ENCODE results near the gene PCBP1. TPM values are rescaled to one million over a fixed set of nuclear protein-coding genes. Genes with fewer than 3 reads are reported as not detected.

PCBP1 gene
- total and polyA plus RNA-seq, 9 of the 15 experiments (the other 6 are each of a cell fraction or from before 2014, with no cell fraction given): 19.2 to 407 (median 78.1) TPM

GRCh38 chr2:70099270-70099669 is 12.0 kb downstream of the PCBP1 start:
- no peak for DNase-seq (ENCODE audit: extremely low read depth in 1 of 4, low spot score in 3 of 4)
- FAIRE-seq: no peak
- H3K36me3 ChIP-seq (ENCODE audit: control insufficient read depth, insufficient read depth, low read length): no peaks in the 10 kb centered on the region
- H3K27me3 ChIP-seq (ENCODE audit: control insufficient read depth in 2 of 2, insufficient read depth in 2 of 2, low read length in 2 of 2): no peaks in the 10 kb centered on the region
- H3K9me3 ChIP-seq (replicated peaks; ENCODE audit: control insufficient read depth, insufficient read depth, low read depth, low read length): no peaks in the 10 kb centered on the region; the same call in 1 of the 2 replicates
- no peaks in the 10 kb centered on the region for H4K20me1 ChIP-seq (replicated peaks; ENCODE audit: control insufficient read depth, insufficient read depth, low read length)
- no peaks in the 10 kb centered on the region for H3K9me1 ChIP-seq (ENCODE audit: control insufficient read depth, insufficient read depth, low read length)
- POLR2A ChIA-PET: no interaction called here
- no peak overlapping the region for H3K4me2 ChIP-seq (ENCODE audit: insufficient read depth, low read length)
- H3K79me2 ChIP-seq (ENCODE audit: control insufficient read depth, insufficient read depth, low read length): no peaks in the 10 kb centered on the region
- TF ChIP-seq ZNF384 (IDR thresholded peaks at IDR 0.05; ENCODE audit: low read depth, low read length): peak; percentile 37; the same call in 1 of the 2 replicates
- no peak for TF ChIP-seq ZBTB5 (IDR thresholded peaks at IDR 0.05)
- WGBS (ENCODE audit: insufficient coverage, low coverage, missing lambda C conversion rate): 72% methylated on average over 2 of the region's 2 CpGs
- H3K9ac ChIP-seq (ENCODE audit: insufficient read depth in 1 of 2, low read depth in 2 of 2, low read length in 2 of 2): no peak overlapping the region
- no peak overlapping the region for H3K4me3 ChIP-seq
- H2AFZ ChIP-seq (ENCODE audit: low read depth, low read length): 0 out of 2 replicates have a peak overlapping the region, but pooled peaks have one; percentile 32
- CTCF ChIA-PET (ENCODE audit: low intra/inter-chr PET ratio): no interaction called here
- intact Hi-C loops (cut with micrococcal nuclease) (no loop called here), in situ Hi-C loops (cut with MboI) (no loop called here)
- H3K4me1 ChIP-seq (replicated peaks in 1 of 2; ENCODE audit: control insufficient read depth in 2 of 2, insufficient read depth in 2 of 2, low read length in 2 of 2): peaks cover 12% of the 10 kb centered on the region in 2 experiments; a peak in 4 of 5 replicates
- no TSS peak for BruUV-seq (replicated peaks)
- ATAC-seq: no peak
- H3K27ac ChIP-seq (ENCODE audit: extremely low read depth, low read depth, low read length): no peak overlapping the region

GRCh38 chr2:70101174-70101573 is 13.9 kb downstream of the PCBP1 start:
- ATAC-seq (no peak), DNase-seq (ENCODE audit: extremely low read depth in 1 of 4, low spot score in 3 of 4) (no peak), FAIRE-seq (no peak)
- H3K36me3 ChIP-seq (ENCODE audit: control insufficient read depth, insufficient read depth, low read length): no peaks in the 10 kb centered on the region
- ChIA-PET POLR2A (interaction anchor here (0.6 to 1.3 kb wide), 3 partner anchors 13 to 32 kb away, joined by 3 to 5 read pairs (median 3); no protein-coding TSS in a partner anchor), CTCF (ENCODE audit: low intra/inter-chr PET ratio) (no interaction called here)
- in situ Hi-C loops (cut with MboI): no loop called here
- no TSS peak for BruUV-seq (replicated peaks)
- H3K27me3 ChIP-seq (ENCODE audit: control insufficient read depth in 2 of 2, insufficient read depth in 2 of 2, low read length in 2 of 2): no peaks in the 10 kb centered on the region
- 94% methylated on average over 6 of the region's 6 CpGs for WGBS (ENCODE audit: insufficient coverage, low coverage, missing lambda C conversion rate)
- no peak overlapping the region for H3K4me2 ChIP-seq (ENCODE audit: insufficient read depth, low read length)
- no peak overlapping the region for H3K4me3 ChIP-seq
- intact Hi-C loops (cut with micrococcal nuclease): no loop called here
- H3K4me1 ChIP-seq (replicated peaks in 1 of 2; ENCODE audit: control insufficient read depth in 2 of 2, insufficient read depth in 2 of 2, low read length in 2 of 2): peaks cover 14 to 19% of the 10 kb centered on the region in 2 experiments
- no peaks in the 10 kb centered on the region for H4K20me1 ChIP-seq (replicated peaks; ENCODE audit: control insufficient read depth, insufficient read depth, low read length)
- H3K27ac ChIP-seq (ENCODE audit: extremely low read depth, low read depth, low read length): no peak overlapping the region
- no peak overlapping the region for H2AFZ ChIP-seq (ENCODE audit: low read depth, low read length)
- H3K9ac ChIP-seq (ENCODE audit: insufficient read depth in 1 of 2, low read depth in 2 of 2, low read length in 2 of 2): no peak overlapping the region
- H3K79me2 ChIP-seq (ENCODE audit: control insufficient read depth, insufficient read depth, low read length): no peaks in the 10 kb centered on the region
- no peaks in the 10 kb centered on the region for H3K9me1 ChIP-seq (ENCODE audit: control insufficient read depth, insufficient read depth, low read length)
- no peaks in the 10 kb centered on the region; the same call in 1 of the 2 replicates for H3K9me3 ChIP-seq (replicated peaks; ENCODE audit: control insufficient read depth, insufficient read depth, low read depth, low read length)
- TF ChIP-seq, protein P1, sequence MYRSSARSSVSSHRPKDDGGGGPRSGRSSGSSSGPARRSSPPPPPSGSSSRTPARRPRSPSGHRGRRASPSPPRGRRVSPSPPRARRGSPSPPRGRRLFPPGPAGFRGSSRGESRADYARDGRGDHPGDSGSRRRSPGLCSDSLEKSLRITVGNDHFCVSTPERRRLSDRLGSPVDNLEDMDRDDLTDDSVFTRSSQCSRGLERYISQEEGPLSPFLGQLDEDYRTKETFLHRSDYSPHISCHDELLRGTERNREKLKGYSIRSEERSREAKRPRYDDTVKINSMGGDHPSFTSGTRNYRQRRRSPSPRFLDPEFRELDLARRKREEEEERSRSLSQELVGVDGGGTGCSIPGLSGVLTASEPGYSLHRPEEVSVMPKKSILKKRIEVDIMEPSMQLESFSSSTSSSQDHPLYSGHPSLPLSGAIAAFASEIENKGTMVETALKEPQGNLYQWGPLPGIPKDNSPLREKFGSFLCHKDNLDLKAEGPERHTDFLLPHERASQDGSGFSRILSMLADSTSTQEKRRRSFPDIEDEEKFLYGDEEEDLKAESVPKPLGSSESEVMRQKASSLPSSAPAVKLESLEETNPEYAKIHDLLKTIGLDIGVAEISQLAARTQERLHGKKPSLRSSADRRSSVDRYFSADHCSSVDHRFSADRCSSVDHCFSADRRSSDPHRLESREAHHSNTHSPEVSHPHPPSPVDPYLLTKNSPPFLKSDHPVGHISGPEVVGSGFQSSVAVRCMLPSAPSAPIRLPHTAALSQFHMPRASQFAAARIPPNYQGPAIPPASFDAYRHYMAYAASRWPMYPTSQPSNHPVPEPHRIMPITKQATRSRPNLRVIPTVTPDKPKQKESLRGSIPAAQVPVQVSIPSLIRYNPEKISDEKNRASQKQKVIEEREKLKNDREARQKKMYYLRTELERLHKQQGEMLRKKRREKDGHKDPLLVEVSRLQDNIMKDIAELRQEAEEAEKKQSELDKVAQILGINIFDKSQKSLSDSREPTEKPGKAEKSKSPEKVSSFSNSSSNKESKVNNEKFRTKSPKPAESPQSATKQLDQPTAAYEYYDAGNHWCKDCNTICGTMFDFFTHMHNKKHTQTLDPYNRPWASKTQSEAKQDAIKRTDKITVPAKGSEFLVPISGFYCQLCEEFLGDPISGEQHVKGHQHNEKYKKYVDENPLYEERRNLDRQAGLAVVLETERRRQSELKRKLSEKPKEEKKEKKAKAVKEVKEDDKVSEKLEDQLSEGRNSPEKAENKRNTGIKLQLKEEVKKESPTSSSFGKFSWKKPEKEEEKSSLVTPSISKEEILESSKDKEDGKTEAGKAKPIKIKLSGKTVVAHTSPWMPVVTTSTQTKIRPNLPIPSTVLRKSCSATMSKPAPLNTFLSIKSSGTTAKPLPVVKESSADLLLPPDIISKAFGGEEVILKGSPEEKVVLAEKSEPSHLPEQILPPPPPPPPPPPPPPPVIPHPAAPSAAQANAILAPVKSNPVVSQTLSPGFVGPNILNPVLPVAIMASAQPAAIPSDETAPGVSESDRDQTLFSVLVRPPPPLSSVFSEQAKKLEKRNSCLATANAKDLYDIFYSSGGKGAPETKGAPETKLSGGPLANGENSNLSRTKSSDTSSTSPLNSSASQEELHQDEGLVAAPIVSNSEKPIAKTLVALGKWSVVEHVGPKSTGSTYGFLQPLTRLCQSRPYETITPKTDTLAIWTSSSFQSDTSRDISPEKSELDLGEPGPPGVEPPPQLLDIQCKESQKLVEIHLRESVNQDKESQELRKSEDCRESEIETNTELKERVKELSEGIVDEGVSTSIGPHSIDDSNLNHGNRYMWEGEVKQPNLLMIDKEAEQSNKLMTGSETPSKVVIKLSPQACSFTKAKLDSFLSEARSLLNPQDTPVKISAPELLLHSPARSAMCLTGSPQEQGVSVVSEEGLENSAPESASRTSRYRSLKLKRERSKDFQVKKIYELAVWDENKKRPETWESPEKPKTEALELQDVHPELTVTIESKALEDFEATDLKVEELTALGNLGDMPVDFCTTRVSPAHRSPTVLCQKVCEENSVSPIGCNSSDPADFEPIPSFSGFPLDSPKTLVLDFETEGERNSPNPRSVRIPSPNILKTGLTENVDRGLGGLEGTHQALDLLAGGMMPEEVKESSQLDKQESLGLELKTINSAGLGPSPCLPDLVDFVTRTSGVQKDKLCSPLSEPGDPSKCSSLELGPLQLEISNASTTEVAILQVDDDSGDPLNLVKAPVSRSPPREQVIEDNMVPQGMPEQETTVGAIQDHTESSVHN (IDR thresholded peaks at IDR 0.05; ENCODE audit: borderline replicate concordance in 1 of 2, low read depth in 1 of 2): no peak
- TF ChIP-seq CSDE1 (IDR thresholded peaks at IDR 0.05): no peak
- peak; percentile 78 for TF ChIP-seq ZNF121 (CRISPR knock-in tag; conservative IDR thresholded peaks at IDR 0.05)

Data from K562 (cell line).